ENCODE data around the gene CMIP.
A peak's percentile ranks its signal among the peaks of the same experiment; 100 is the strongest.

CMIP gene

GRCh38 chr16:81483064-81483969, 38.7 kb downstream of the CMIP start:
- no peak for TF ChIP-seq USF1 (IDR thresholded peaks at IDR 0.05)
- TF ChIP-seq CEBPB (IDR thresholded peaks at IDR 0.05): peak; percentile 35; the same call in 1 of the 2 replicates

- no peak for TF ChIP-seq RAD21 (IDR thresholded peaks at IDR 0.05; ENCODE audit: low read depth)
- no peak for TF ChIP-seq YY1 (IDR thresholded peaks at IDR 0.05; ENCODE audit: low read depth)
- no peak for TF ChIP-seq TAF1 (IDR thresholded peaks at IDR 0.05; ENCODE audit: low read depth)
- no peak for TF ChIP-seq CEBPB (IDR thresholded peaks at IDR 0.05)
- TF ChIP-seq REST (IDR thresholded peaks at IDR 0.05; ENCODE audit: low read depth): no peak
- TF ChIP-seq CREB1 (IDR thresholded peaks at IDR 0.05; ENCODE audit: low read depth): no peak
- TF ChIP-seq, protein P1, sequence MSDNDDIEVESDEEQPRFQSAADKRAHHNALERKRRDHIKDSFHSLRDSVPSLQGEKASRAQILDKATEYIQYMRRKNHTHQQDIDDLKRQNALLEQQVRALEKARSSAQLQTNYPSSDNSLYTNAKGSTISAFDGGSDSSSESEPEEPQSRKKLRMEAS (IDR thresholded peaks at IDR 0.05): no peak
- TF ChIP-seq NFIC (IDR thresholded peaks at IDR 0.05): no peak
- TF ChIP-seq ZBTB7A (IDR thresholded peaks at IDR 0.05; ENCODE audit: low read depth): no peak
- no peak for TF ChIP-seq FOXM1 (IDR thresholded peaks at IDR 0.05; ENCODE audit: borderline replicate concordance, low read depth)
- no peak for TF ChIP-seq EGR1 (IDR thresholded peaks at IDR 0.05)
- no peak for TF ChIP-seq EP300 (IDR thresholded peaks at IDR 0.05; ENCODE audit: borderline replicate concordance)
- TF ChIP-seq USF1 (IDR thresholded peaks at IDR 0.05): no peak
- no peak for TF ChIP-seq TCF12 (IDR thresholded peaks at IDR 0.05; ENCODE audit: low read depth)
- TF ChIP-seq TEAD4 (IDR thresholded peaks at IDR 0.05): no peak
These were observed 39.5 kb downstream of the CMIP start for GRCh38 chr16:81483970-81484595.

DNA sequence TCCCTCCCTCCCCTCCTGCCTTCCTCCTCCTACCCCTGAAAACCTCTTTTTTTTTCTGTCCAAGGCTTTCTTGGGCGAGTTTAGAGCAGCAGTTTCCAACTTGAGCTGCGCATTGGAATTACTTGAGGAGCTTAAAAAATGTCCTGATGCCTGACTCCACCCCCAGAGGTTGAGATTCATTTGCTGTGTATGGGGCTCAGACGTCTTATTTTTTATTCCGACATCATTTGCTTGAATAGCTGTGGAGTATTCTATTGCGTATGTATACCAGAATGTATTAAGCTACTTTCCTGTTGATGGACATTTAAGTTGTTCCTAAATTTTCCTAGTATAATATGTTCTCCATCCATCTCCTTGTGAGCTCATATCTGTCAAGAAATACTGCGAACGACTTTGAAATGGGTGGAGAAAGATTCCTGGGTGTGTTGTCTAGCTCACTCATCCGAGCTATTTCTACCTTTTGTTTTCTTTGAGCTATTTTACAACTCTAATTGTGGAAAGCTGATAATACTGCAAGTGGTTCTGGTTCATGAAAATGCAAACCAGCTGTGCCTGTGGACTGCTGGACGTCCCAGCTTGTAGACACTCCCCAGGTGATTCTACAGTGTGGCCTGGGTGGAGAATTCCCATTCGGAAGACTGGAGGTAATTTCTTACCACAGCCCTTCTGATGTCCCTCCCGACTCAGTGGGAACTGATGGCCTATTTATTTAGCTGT, 40.5 kb downstream of the CMIP start:
- TF ChIP-seq TAF1 (IDR thresholded peaks at IDR 0.05; ENCODE audit: low read depth) (no peak), FOXM1 (IDR thresholded peaks at IDR 0.05; ENCODE audit: borderline replicate concordance, low read depth) (no peak), ZBTB7A (IDR thresholded peaks at IDR 0.05; ENCODE audit: low read depth) (no peak), TCF12 (IDR thresholded peaks at IDR 0.05; ENCODE audit: low read depth) (no peak), EP300 (IDR thresholded peaks at IDR 0.05; ENCODE audit: borderline replicate concordance) (no peak), CREB1 (IDR thresholded peaks at IDR 0.05; ENCODE audit: low read depth) (no peak), EGR1 (IDR thresholded peaks at IDR 0.05) (no peak), CEBPB (IDR thresholded peaks at IDR 0.05) (no peak), RAD21 (IDR thresholded peaks at IDR 0.05; ENCODE audit: low read depth) (no peak), NFIC (IDR thresholded peaks at IDR 0.05) (no peak), YY1 (IDR thresholded peaks at IDR 0.05; ENCODE audit: low read depth) (no peak), TEAD4 (IDR thresholded peaks at IDR 0.05) (no peak), USF1 (IDR thresholded peaks at IDR 0.05) (no peak), REST (IDR thresholded peaks at IDR 0.05; ENCODE audit: low read depth) (no peak)
- TF ChIP-seq, protein P1 (IDR thresholded peaks at IDR 0.05): no peak

GRCh38 chr16:81485824-81486539, 41.4 kb downstream of the CMIP start:
- TF ChIP-seq USF1 (IDR thresholded peaks at IDR 0.05) (no peak), CEBPB (IDR thresholded peaks at IDR 0.05) (no peak), CREB1 (IDR thresholded peaks at IDR 0.05; ENCODE audit: low read depth) (no peak), EGR1 (IDR thresholded peaks at IDR 0.05) (no peak), TAF1 (IDR thresholded peaks at IDR 0.05; ENCODE audit: low read depth) (no peak), NFIC (IDR thresholded peaks at IDR 0.05) (no peak), RAD21 (IDR thresholded peaks at IDR 0.05; ENCODE audit: low read depth) (no peak), YY1 (IDR thresholded peaks at IDR 0.05; ENCODE audit: low read depth) (no peak), EP300 (IDR thresholded peaks at IDR 0.05; ENCODE audit: borderline replicate concordance) (no peak), ZBTB7A (IDR thresholded peaks at IDR 0.05; ENCODE audit: low read depth) (no peak), REST (IDR thresholded peaks at IDR 0.05; ENCODE audit: low read depth) (no peak), TEAD4 (IDR thresholded peaks at IDR 0.05) (no peak), FOXM1 (IDR thresholded peaks at IDR 0.05; ENCODE audit: borderline replicate concordance, low read depth) (no peak), TCF12 (IDR thresholded peaks at IDR 0.05; ENCODE audit: low read depth) (no peak)
- TF ChIP-seq, protein P1 (IDR thresholded peaks at IDR 0.05): no peak
